Suprapubic skin (tissue), 4 donors: ENCODE results near the gene LCN10. TPM values are rescaled to one million over a fixed set of nuclear protein-coding genes. Genes with fewer than 3 reads are reported as not detected.
A peak's percentile ranks its signal among the peaks of the same experiment; 100 is the strongest.
"Not testable (repeated sequence)": the region's sequence is repeated elsewhere in the genome, so short reads cannot be mapped to it uniquely, and the experiment has no call there.

Experiments
- DNase-seq, 2 donors: peaks; one replicate each; pipeline ENCODE4 v3.0.0-alpha.2; 2019; ENCODE audit warnings: low spot score in 2 of 2
- H3K27ac ChIP-seq: fragments of 200-600 bp; sonication (generic); one replicate; pipeline ENCODE4 v1.5.1; 2019
- H3K27me3 ChIP-seq: fragments of 200-600 bp; sonication (generic); one replicate; pipeline ENCODE4 v1.5.1; 2019
- H3K36me3 ChIP-seq: fragments of 200-600 bp; sonication (generic); one replicate; pipeline ENCODE4 v1.5.1; 2019
- H3K4me1 ChIP-seq: fragments of 200-600 bp; sonication (generic); one replicate; pipeline ENCODE4 v1.5.1; 2019
- H3K4me3 ChIP-seq: fragments of 200-600 bp; sonication (generic); one replicate; pipeline ENCODE4 v1.5.1; 2019; ENCODE audit warnings: mild to moderate bottlenecking
- H3K9me3 ChIP-seq: fragments of 200-600 bp; sonication (generic); one replicate; pipeline ENCODE4 v1.5.1; 2019
- CTCF ChIP-seq, 2 donors: fragments of 200-600 bp in 1 of 2; fragments of 450-650 bp in 1 of 2; sonication (generic) in 1 of 2; IDR thresholded peaks; one replicate each; pipeline ENCODE4 v1.5.1; 2016 to 2019; ENCODE audit warnings: antibody characterized with exemption in 2 of 2, mild to moderate bottlenecking in 1 of 2, moderate library complexity in 1 of 2
- EP300 ChIP-seq: sonication (generic); formaldehyde crosslinking; IDR thresholded peaks from one replicate; pipeline ENCODE4 v1.6.1; 2017; ENCODE audit warnings: antibody characterized with exemption
- POLR2A ChIP-seq, 2 donors: fragments of 450-650 bp; IDR thresholded peaks; one replicate each; pipeline ENCODE4 v1.6.1; 2017; ENCODE audit warnings: antibody characterized with exemption in 2 of 2, mild to moderate bottlenecking in 2 of 2, moderate library complexity in 2 of 2
- POLR2AphosphoS5 ChIP-seq, 3 donors: sonication (generic); formaldehyde crosslinking; IDR thresholded peaks; one replicate each; pipeline ENCODE4 v1.6.1; 2017; ENCODE audit warnings: antibody characterized with exemption in 3 of 3
- WGBS: methylation state at CpG from one replicate; pipeline ENCODE4 v1.1.5; 2018; 5-methylcytosine and 5-hydroxymethylcytosine counted together
- total RNA-seq, 4 donors: library from RNA; depleted of rRNA; stranded (reverse); fragments of >200 nt; gene quantifications; one replicate each; pipeline ENCODE4 v1.1.0, GENCODE V29; 2016

The LCN10 gene
- total RNA-seq, 4 donors from 2014 or later, result 0.32 to 3.5 (median 2.8) TPM; not detected in 1

- no peak overlapping the region for H3K27ac ChIP-seq
- peak; percentile 70 to 89 for TF ChIP-seq CTCF (IDR thresholded peaks at IDR 0.05)
- TF ChIP-seq POLR2AphosphoS5 (IDR thresholded peaks at IDR 0.05), result no peak
- no peak for TF ChIP-seq EP300
- no peaks in the 10 kb centered on the region for H3K27me3 ChIP-seq
Measured at GRCh38 chr9:136787690-136788400, 45.1 kb upstream of the LCN10 start.

GRCh38 chr9:136786983-136787382 lies 44.2 kb upstream of the LCN10 start:
- H3K4me3 ChIP-seq, H3K36me3 ChIP-seq, H3K27me3 ChIP-seq, H3K27ac ChIP-seq, DNase-seq, H3K9me3 ChIP-seq: not testable (repeated sequence)
- WGBS, result 36% methylated on average over 4 of the region's 4 CpGs
- H3K4me1 ChIP-seq, result peaks cover 23% of the 10 kb centered on the region

More at GRCh38 chr9:136787690-136788400, 45.1 kb upstream of the LCN10 start:
- Histone ChIP-seq H3K4me3 (no peak overlapping the region), H3K4me1 (peaks cover 32% of the 10 kb centered on the region), H3K36me3 (no peaks in the 10 kb centered on the region), H3K9me3 (no peaks in the 10 kb centered on the region)
- DNase-seq, result no peak
- WGBS, result 20% methylated on average over 17 of the region's 21 CpGs

GRCh38 chr9:136786451-136786850 lies 43.7 kb upstream of the LCN10 start:
- no peak overlapping the region for H3K27ac ChIP-seq
- TF ChIP-seq CTCF (IDR thresholded peaks at IDR 0.05), result no peak
- no peak for TF ChIP-seq POLR2A (IDR thresholded peaks at IDR 0.05)
- TF ChIP-seq EP300, result no peak
- no peak for TF ChIP-seq POLR2AphosphoS5 (IDR thresholded peaks at IDR 0.05)
- 63% methylated on average over 10 of the region's 10 CpGs for WGBS

GRCh38 chr9:136785565-136786355 lies 43.0 kb upstream of the LCN10 start:
- 84% methylated on average over 17 of the region's 23 CpGs for WGBS
- not testable (repeated sequence) for H3K4me3 ChIP-seq, H3K27ac ChIP-seq, H3K27me3 ChIP-seq, DNase-seq, H3K36me3 ChIP-seq, H3K9me3 ChIP-seq
- peaks cover 15% of the 10 kb centered on the region for H3K4me1 ChIP-seq

More at GRCh38 chr9:136786451-136786850, 43.7 kb upstream of the LCN10 start:
- no peaks in the 10 kb centered on the region for H3K36me3 ChIP-seq
- H3K9me3 ChIP-seq, result no peaks in the 10 kb centered on the region
- no peaks in the 10 kb centered on the region for H3K27me3 ChIP-seq
- peaks cover 18% of the 10 kb centered on the region for H3K4me1 ChIP-seq
- no peak for DNase-seq
- no peak overlapping the region for H3K4me3 ChIP-seq

- 76% methylated on average over 6 of the region's 6 CpGs for WGBS
- Histone ChIP-seq H3K4me1 (peaks cover 9% of the 10 kb centered on the region), H3K27ac (no peak overlapping the region), H3K9me3 (no peaks in the 10 kb centered on the region), H3K36me3 (no peaks in the 10 kb centered on the region), H3K27me3 (no peaks in the 10 kb centered on the region), H3K4me3 (no peak overlapping the region)
- no peak for TF ChIP-seq POLR2A (IDR thresholded peaks at IDR 0.05)
- no peak for TF ChIP-seq CTCF (IDR thresholded peaks at IDR 0.05)
- TF ChIP-seq POLR2AphosphoS5 (IDR thresholded peaks at IDR 0.05), result no peak
- TF ChIP-seq EP300, result no peak
- no peak for DNase-seq
Measured at GRCh38 chr9:136784997-136785361, 42.2 kb upstream of the LCN10 start.

GRCh38 chr9:136784249-136784996 lies 41.7 kb upstream of the LCN10 start:
- H3K9me3 ChIP-seq, result no peaks in the 10 kb centered on the region
- TF ChIP-seq POLR2AphosphoS5 (IDR thresholded peaks at IDR 0.05) (no peak), CTCF (IDR thresholded peaks at IDR 0.05) (peak in 1 of 2 donors; percentile 62)
- no peak for DNase-seq
- no peaks in the 10 kb centered on the region for H3K36me3 ChIP-seq
- no peaks in the 10 kb centered on the region for H3K27me3 ChIP-seq
- H3K4me3 ChIP-seq, result no peak overlapping the region
- H3K27ac ChIP-seq, result no peak overlapping the region
- H3K4me1 ChIP-seq, result peaks cover 8% of the 10 kb centered on the region
- WGBS, result 36% methylated on average over 9 of the region's 9 CpGs
